ENCODE data around the gene INSL3.
"Not testable (repeated sequence)": the region's sequence is repeated elsewhere in the genome, so short reads cannot be mapped to it uniquely, and the experiment has no call there.

INSL3 gene

DNA sequence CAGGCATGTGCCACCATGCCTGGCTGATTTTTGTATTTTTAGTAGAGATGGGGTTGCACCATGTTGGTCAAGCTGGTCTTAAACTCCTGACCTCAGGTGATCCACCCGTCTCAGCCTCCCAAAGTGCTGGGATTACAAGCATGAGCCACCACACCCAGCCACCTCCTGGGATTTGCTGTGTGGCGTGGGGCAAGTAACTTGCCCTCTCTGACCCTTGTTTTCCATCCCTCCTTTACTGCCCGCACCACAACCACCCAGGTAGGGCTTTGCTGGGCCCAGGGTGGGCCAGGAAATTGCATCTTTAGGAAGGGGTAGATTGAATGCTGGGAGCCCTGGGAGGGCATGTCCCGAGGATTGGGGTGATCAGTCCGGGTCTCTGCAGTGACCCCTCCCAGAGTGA lies 37.6 kb downstream of the INSL3 start:
- DNase-seq: not testable (repeated sequence)

GRCh38 chr19:17780781-17781180 lies 40.5 kb downstream of the INSL3 start:
- no peak for DNase-seq

DNA sequence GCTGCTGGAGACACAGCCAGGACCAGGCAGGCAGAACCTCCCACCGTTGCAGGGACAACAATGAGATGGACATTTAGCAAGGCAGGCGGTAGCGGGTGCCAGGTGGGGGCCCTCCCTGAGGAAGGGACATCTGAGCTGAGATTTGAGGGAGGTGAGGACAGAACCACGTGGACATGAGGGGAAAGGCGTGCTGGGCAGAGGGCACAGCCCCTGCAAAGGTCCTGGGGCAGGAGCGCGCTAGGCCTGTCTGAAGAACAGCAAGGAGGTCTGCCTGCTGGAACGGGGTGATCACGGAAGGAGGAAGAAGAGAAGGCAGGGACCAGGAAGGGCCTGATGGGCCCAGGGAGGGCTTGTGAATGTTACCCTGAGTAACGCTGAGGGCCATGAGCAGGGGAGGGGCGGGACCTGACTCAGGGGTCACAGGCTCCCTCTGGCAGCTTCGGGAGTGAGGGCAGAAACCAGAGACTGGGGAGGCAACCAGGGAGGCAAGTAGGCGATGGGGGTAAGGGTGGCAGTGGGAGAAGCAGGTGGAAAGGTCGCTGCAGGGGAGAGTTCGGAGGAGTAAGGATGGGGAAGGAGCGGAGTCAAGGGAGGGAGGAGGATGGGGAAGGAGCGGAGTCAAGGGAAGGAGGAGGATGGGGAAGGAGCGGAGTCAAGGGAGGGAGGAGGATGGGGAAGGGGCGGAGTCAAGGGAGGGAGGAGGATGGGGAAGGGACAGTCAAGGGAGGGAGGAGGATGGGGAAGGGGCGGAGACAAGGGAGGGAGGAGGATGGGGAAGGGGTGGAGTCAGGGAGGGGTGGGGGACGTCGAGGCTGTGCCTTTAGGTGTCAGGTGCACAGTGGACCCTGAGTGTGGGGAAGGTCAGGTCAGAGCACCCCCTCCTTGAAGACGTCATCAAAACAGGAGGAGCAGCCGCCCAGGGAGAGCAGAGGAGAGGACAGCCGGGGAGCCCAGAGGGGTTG lies 42.1 kb downstream of the INSL3 start:
- no peak for DNase-seq

DNA sequence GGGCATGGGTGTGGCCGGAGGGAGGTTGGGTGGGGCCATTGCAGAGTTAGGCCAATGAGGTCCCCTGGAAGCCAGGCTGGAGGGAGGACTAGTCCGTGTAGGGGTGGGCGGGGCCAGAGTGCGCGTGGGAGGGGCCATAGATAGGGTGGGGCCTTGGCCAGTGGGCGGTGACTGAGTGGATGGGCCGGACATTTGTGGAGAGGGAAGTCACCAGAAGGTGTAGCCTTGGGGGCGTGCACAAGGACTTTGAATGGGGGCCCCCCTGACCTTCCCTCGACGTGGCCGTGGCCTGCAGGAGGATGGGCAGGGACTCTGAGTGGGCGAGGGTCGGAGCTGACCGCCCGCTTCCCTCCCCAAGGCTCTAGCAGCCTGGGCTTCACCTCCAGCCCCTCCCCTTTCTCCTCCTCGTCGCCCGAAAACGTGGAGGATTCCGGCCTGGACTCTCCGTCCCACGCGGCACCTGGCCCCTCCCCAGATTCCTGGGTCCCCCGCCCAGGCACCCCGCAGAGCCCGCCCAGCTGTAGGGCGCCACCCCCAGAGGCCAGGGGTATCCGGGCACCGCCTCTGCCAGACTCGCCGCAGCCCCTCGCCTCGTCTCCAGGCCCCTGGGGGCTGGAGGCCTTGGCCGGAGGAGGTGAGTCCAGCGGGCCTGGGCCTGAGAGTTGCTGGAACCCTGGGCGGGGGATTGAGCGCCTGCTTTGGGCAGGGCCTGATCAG lies 42.9 kb downstream of the INSL3 start:
- peak in 1 of 5 donors; percentile 25 for DNase-seq

DNA sequence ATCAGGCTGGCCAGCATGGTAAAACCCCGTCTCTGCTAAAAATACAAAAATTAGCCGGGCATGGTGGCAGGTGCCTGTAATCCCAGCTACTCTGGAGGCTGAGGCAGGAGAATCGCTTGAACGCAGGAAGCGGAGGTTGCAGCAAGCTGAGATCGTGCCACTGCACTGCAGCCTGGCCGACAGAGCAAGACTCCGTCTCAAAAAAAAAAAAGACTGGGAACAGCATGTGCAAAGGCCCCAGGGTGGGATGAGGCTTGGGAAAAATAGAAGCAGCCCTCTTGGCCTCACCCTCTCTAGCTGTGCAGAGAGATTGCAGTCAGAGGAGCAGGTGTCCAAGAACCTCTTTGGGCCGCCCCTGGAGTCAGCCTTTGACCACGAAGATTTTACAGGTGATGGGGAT lies 43.5 kb downstream of the INSL3 start:
- DNase-seq: not testable (repeated sequence)

GRCh38 chr19:17775991-17776803 lies 45.1 kb downstream of the INSL3 start:
- no peak for DNase-seq

GRCh38 chr19:17775245-17775927 lies 45.9 kb downstream of the INSL3 start:
- peak in 1 of 5 donors; percentile 21 for DNase-seq

- no peak for DNase-seq
Observed at GRCh38 chr19:17772172-17772571, 49.1 kb downstream of the INSL3 start.

GRCh38 chr19:17770613-17771012 lies 50.7 kb downstream of the INSL3 start:
- DNase-seq: no peak

DNA sequence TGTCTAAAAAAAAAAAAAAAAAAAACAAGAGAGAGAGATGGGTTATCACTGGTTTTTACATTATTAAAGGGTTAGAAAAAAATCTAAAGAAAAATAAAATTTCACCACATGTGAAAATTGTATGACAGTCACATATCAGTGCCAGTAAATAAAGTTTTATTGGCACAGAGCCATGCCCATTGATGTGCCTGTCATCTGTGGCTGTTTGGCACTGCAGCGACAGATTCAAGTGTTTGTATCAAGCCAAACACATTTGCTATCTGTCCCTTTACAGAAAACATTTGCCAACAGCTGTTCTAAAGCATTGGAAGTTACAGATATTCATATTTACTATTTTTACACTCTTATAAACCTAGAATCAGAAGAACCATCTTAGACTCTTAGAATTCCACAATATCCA lies 53.8 kb downstream of the INSL3 start:
- DNase-seq: no peak

DNA sequence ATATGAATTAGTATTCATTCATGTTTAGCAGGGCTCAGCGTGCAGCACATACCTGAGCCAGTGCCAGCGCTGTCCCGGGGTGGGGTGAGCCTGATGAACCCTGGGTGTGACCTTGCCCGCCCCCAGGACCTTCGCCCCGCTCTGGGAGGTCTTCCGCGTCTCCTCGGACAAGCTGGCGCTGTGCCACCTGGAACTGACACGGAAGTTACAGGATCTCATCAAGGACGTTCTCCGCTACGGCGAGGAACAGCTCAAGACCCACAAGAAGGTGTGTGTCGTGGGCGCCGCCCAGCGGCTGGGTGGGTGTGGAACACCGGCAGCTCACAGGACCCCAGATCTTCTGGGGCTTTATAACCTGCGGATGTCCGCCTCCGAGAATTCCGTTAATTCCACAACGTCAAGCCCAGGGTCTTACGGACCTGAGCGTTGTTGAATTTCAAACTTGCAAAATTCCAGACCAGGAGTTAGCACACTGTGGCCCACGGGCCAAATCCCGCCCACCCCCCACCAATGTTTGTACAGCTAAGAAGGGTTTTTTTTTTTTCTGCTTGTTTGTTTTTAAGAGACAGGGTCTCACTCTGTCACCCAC lies 54.7 kb downstream of the INSL3 start:
- DNase-seq: no peak
